HEK293 (cell line): ENCODE measurements around the gene RER1.

Source experiments
- CTCF ChIA-PET: fragments of 350-600 bp; formaldehyde crosslinking; extraction: SDS; loops from one replicate; lab custom pipeline; 2021; ENCODE audit warnings: antibody characterized with exemption; lab: Yijun Ruan, JAX
- POLR2A ChIA-PET: fragments of 300-600 bp; formaldehyde crosslinking; extraction: SDS; loops from one replicate; lab custom pipeline; 2020; ENCODE audit warnings: antibody characterized with exemption, inconsistent platforms; lab: Yijun Ruan, JAX
- H3K27ac ChIP-seq: fragments of 200-500 bp; sonication (Bioruptor generic); 2 replicates; pipeline ENCODE4 v1.5.1; 2014; ENCODE audit warnings: low read depth, low read length, control low read depth, inconsistent platforms; ENCODE audit errors: extremely low read depth
- H3K36me3 ChIP-seq, 2 experiments: fragments of 200-500 bp in 1 of 2; sonication (Bioruptor generic) in 1 of 2; 1 replicate in 1 of 2; 2 replicates in 1 of 2; pipeline ENCODE4 v1.5.1; 2014 to 2017; ENCODE audit warnings: inconsistent platforms in 2 of 2, low read length in 2 of 2; ENCODE audit not compliant: control insufficient read depth in 2 of 2, insufficient read depth in 1 of 2
- H3K4me1 ChIP-seq: fragments of 200-500 bp; sonication (Bioruptor generic); 2 replicates; pipeline ENCODE4 v1.5.1; 2014; ENCODE audit warnings: mild to moderate bottlenecking, low read length, inconsistent platforms; ENCODE audit not compliant: control insufficient read depth, insufficient read depth
- H3K4me3 ChIP-seq: 2 replicates; pipeline ENCODE4 v1.5.1; 2011; ENCODE audit warnings: low read depth, mild to moderate bottlenecking, control low read depth, low read length, moderate library complexity
- H3K9me3 ChIP-seq: fragments of 200-500 bp; sonication (Bioruptor generic); 2 replicates; pipeline ENCODE4 v1.5.1; 2014; ENCODE audit warnings: low read depth, low read length, inconsistent platforms; ENCODE audit not compliant: control insufficient read depth, insufficient read depth
- EGR2 ChIP-seq: fragments of 450-650 bp; formaldehyde crosslinking; IDR thresholded peaks from 2 replicates; pipeline ENCODE4 v1.5.1; 2016; ENCODE audit warnings: low read depth, missing biosample characterization, missing genetic modification characterization
- FEZF1 ChIP-seq: fragments of 450-650 bp; formaldehyde crosslinking; IDR thresholded peaks from 2 replicates; pipeline ENCODE4 v1.5.1; 2016; ENCODE audit warnings: missing biosample characterization, missing genetic modification characterization
- GFI1B ChIP-seq: fragments of 450-650 bp; formaldehyde crosslinking; IDR thresholded peaks from 2 replicates; pipeline ENCODE4 v1.5.1; 2016; ENCODE audit warnings: missing biosample characterization, missing genetic modification characterization
- KLF1 ChIP-seq: fragments of 450-650 bp; formaldehyde crosslinking; IDR thresholded peaks from 2 replicates; pipeline ENCODE4 v1.5.1; 2016; ENCODE audit warnings: missing biosample characterization, missing genetic modification characterization
- KLF7 ChIP-seq: fragments of 450-650 bp; formaldehyde crosslinking; IDR thresholded peaks from 2 replicates; pipeline ENCODE4 v1.5.1; 2016; ENCODE audit warnings: missing biosample characterization, missing genetic modification characterization, borderline replicate concordance
- MZF1 ChIP-seq: fragments of 450-650 bp; formaldehyde crosslinking; IDR thresholded peaks from 2 replicates; pipeline ENCODE4 v1.5.1; 2017; ENCODE audit warnings: missing biosample characterization, missing genetic modification characterization, borderline replicate concordance
- SETDB1 ChIP-seq: IDR thresholded peaks from one replicate; pipeline ENCODE4 v1.6.1; 2017; ENCODE audit warnings: mild to moderate bottlenecking, low read length, moderate library complexity, mixed read lengths; ENCODE audit not compliant: insufficient read length
- ZIC2 ChIP-seq: fragments of 450-650 bp; formaldehyde crosslinking; IDR thresholded peaks from 2 replicates; pipeline ENCODE4 v1.5.1; 2016; ENCODE audit warnings: missing biosample characterization, missing genetic modification characterization
- ZNF138 ChIP-seq: fragments of 450-650 bp; formaldehyde crosslinking; IDR thresholded peaks from 2 replicates; pipeline ENCODE4 v1.5.1; 2016; ENCODE audit warnings: missing biosample characterization, missing genetic modification characterization, borderline replicate concordance
- ZNF146 ChIP-seq: fragments of 450-650 bp; formaldehyde crosslinking; IDR thresholded peaks from 2 replicates; pipeline ENCODE4 v1.5.1; 2016; ENCODE audit warnings: missing biosample characterization, missing genetic modification characterization
- ZNF202 ChIP-seq: fragments of 450-650 bp; formaldehyde crosslinking; IDR thresholded peaks from 2 replicates; pipeline ENCODE4 v1.5.1; 2016; ENCODE audit warnings: missing biosample characterization, missing genetic modification characterization, borderline replicate concordance
- ZNF274 ChIP-seq, 2 experiments: fragments of 200-500 bp in 1 of 2; fragments of 450-650 bp in 1 of 2; sonication (Bioruptor generic) in 1 of 2; formaldehyde crosslinking in 1 of 2; IDR thresholded peaks; 2 replicates each; pipeline versions ENCODE4 v1.5.1 to v1.6.1; 2014 to 2016; ENCODE audit warnings: borderline replicate concordance in 1 of 2, inconsistent platforms in 1 of 2, low read length in 1 of 2, missing biosample characterization in 1 of 2, missing genetic modification characterization in 1 of 2
- ZNF391 ChIP-seq: fragments of 450-650 bp; formaldehyde crosslinking; IDR thresholded peaks from 2 replicates; pipeline ENCODE4 v1.5.1; 2016; ENCODE audit warnings: low read depth, missing biosample characterization, missing genetic modification characterization, borderline replicate concordance
- ZNF488 ChIP-seq: fragments of 450-650 bp; formaldehyde crosslinking; IDR thresholded peaks from 2 replicates; pipeline ENCODE4 v1.5.1; 2016; ENCODE audit warnings: missing biosample characterization, missing genetic modification characterization
- ZNF600 ChIP-seq: fragments of 450-650 bp; formaldehyde crosslinking; IDR thresholded peaks from 2 replicates; pipeline ENCODE4 v1.5.1; 2016; ENCODE audit warnings: missing biosample characterization, missing genetic modification characterization
- ZNF623 ChIP-seq: fragments of 450-650 bp; formaldehyde crosslinking; IDR thresholded peaks from 2 replicates; pipeline ENCODE4 v1.5.1; 2016; ENCODE audit warnings: missing biosample characterization, missing genetic modification characterization
- ZNF624 ChIP-seq: fragments of 450-650 bp; formaldehyde crosslinking; IDR thresholded peaks from 2 replicates; pipeline ENCODE4 v1.5.1; 2017; ENCODE audit warnings: missing biosample characterization, missing genetic modification characterization
- ZNF658 ChIP-seq: fragments of 450-650 bp; formaldehyde crosslinking; IDR thresholded peaks from 2 replicates; pipeline ENCODE4; 2016; ENCODE audit warnings: missing biosample characterization, missing genetic modification characterization
- ZNF785 ChIP-seq: fragments of 450-650 bp; formaldehyde crosslinking; IDR thresholded peaks from 2 replicates; pipeline ENCODE4 v1.5.1; 2016; ENCODE audit warnings: missing biosample characterization, missing genetic modification characterization
- ZNF792 ChIP-seq: fragments of 450-650 bp; formaldehyde crosslinking; IDR thresholded peaks from 2 replicates; pipeline ENCODE4 v1.5.1; 2016; ENCODE audit warnings: missing biosample characterization, missing genetic modification characterization
- ZNF830 ChIP-seq: fragments of 450-650 bp; IDR thresholded peaks from 2 replicates; pipeline ENCODE4 v1.5.0; 2018; ENCODE audit warnings: missing biosample characterization, missing genetic modification characterization, low read depth, mild to moderate bottlenecking, moderate library complexity
- TF ChIP-seq, protein P1 (sequence below): fragments of 450-650 bp; formaldehyde crosslinking; IDR thresholded peaks from 2 replicates; pipeline ENCODE4 v1.5.1; 2016; ENCODE audit warnings: missing biosample characterization, missing genetic modification characterization
- TF ChIP-seq, protein P2 (sequence below): fragments of 450-650 bp; formaldehyde crosslinking; IDR thresholded peaks from 2 replicates; pipeline ENCODE4 v1.5.1; 2016; ENCODE audit warnings: missing biosample characterization, missing genetic modification characterization
- TF ChIP-seq, protein P3 (sequence below): fragments of 450-650 bp; formaldehyde crosslinking; IDR thresholded peaks from 2 replicates; pipeline ENCODE4 v1.5.1; 2016; ENCODE audit warnings: missing biosample characterization, missing genetic modification characterization
- TF ChIP-seq, protein P4 (sequence below): fragments of 450-650 bp; formaldehyde crosslinking; IDR thresholded peaks from 2 replicates; pipeline ENCODE4 v1.5.1; 2016; ENCODE audit warnings: missing biosample characterization, missing genetic modification characterization

The RER1 gene

GRCh38 chr1:2375246-2375922 is 16.3 kb upstream of the RER1 start:
- peaks cover 0 to 5% of the 10 kb centered on the region in 2 experiments; a peak in 2 of 3 replicates for H3K36me3 ChIP-seq
- H3K4me3 ChIP-seq, result no peak overlapping the region
- POLR2A ChIA-PET, result interaction anchor here (0.5 to 1.4 kb wide), 2 partner anchors 16 to 140 kb away, joined by 4 to 6 read pairs; partner anchors contain the start of genes MORN1 and RER1
- TF ChIP-seq ZNF391 (no peak), FEZF1 (no peak), KLF7 (tag by site-specific recombination) (no peak), ZNF138 (tag by site-specific recombination) (no peak), MZF1 (no peak), ZNF146 (tag by site-specific recombination) (no peak), ZNF658 (tag by site-specific recombination) (no peak), EGR2 (tag by site-specific recombination) (no peak)
- TF ChIP-seq, protein P1, sequence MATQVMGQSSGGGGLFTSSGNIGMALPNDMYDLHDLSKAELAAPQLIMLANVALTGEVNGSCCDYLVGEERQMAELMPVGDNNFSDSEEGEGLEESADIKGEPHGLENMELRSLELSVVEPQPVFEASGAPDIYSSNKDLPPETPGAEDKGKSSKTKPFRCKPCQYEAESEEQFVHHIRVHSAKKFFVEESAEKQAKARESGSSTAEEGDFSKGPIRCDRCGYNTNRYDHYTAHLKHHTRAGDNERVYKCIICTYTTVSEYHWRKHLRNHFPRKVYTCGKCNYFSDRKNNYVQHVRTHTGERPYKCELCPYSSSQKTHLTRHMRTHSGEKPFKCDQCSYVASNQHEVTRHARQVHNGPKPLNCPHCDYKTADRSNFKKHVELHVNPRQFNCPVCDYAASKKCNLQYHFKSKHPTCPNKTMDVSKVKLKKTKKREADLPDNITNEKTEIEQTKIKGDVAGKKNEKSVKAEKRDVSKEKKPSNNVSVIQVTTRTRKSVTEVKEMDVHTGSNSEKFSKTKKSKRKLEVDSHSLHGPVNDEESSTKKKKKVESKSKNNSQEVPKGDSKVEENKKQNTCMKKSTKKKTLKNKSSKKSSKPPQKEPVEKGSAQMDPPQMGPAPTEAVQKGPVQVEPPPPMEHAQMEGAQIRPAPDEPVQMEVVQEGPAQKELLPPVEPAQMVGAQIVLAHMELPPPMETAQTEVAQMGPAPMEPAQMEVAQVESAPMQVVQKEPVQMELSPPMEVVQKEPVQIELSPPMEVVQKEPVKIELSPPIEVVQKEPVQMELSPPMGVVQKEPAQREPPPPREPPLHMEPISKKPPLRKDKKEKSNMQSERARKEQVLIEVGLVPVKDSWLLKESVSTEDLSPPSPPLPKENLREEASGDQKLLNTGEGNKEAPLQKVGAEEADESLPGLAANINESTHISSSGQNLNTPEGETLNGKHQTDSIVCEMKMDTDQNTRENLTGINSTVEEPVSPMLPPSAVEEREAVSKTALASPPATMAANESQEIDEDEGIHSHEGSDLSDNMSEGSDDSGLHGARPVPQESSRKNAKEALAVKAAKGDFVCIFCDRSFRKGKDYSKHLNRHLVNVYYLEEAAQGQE (tag by site-specific recombination), result no peak
- CTCF ChIA-PET, result interaction anchor here (3.6 kb wide), 1 partner anchor 180 kb away, joined by 23 read pairs; the partner anchor contains the start of gene FAAP20
- H3K27ac ChIP-seq, result no peak overlapping the region
- H3K4me1 ChIP-seq, result no peaks in the 10 kb centered on the region
- H3K9me3 ChIP-seq, result no peaks in the 10 kb centered on the region

DNA sequence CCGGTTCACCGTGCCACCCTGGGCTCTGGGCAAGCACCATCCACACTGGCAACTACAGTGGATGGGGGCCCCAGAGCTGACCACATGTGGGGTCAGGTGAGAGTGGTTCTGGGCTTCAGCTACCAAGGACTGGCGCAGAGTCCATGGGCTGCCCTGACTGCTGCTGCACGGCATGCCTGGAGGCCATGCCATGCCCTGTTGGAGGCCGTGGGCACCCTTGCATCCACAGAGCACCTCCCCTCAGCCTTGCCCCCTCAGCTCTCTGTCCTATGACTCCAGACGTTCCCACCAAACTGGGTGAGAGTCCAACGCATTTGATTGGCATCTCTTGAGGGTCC is 15.7 kb upstream of the RER1 start:
- CTCF ChIA-PET, result interaction anchor here (3.6 kb wide), 1 partner anchor 181 kb away, joined by 23 read pairs; the partner anchor contains the start of gene FAAP20
- H3K4me3 ChIP-seq, result no peak overlapping the region
- POLR2A ChIA-PET, result interaction anchor here (0.5 to 1.4 kb wide), 2 partner anchors 15 to 141 kb away, joined by 4 to 6 read pairs; partner anchors contain the start of genes MORN1 and RER1
- TF ChIP-seq GFI1B (tag by site-specific recombination) (no peak), ZNF624 (no peak), ZNF202 (no peak), ZNF785 (tag by site-specific recombination) (no peak), ZNF600 (tag by site-specific recombination) (no peak), ZNF792 (tag by site-specific recombination) (no peak), ZIC2 (tag by site-specific recombination) (no peak), ZNF830 (no peak), SETDB1 (no peak), ZNF274 (IDR thresholded peaks at IDR 0.05; ENCODE audit: low read length) (no peak), ZNF274 (tag by site-specific recombination; IDR thresholded peaks at IDR 0.05; ENCODE audit: borderline replicate concordance) (no peak), KLF1 (tag by site-specific recombination) (no peak), ZNF623 (tag by site-specific recombination) (no peak), ZNF488 (tag by site-specific recombination) (no peak)
- TF ChIP-seq, protein P2, sequence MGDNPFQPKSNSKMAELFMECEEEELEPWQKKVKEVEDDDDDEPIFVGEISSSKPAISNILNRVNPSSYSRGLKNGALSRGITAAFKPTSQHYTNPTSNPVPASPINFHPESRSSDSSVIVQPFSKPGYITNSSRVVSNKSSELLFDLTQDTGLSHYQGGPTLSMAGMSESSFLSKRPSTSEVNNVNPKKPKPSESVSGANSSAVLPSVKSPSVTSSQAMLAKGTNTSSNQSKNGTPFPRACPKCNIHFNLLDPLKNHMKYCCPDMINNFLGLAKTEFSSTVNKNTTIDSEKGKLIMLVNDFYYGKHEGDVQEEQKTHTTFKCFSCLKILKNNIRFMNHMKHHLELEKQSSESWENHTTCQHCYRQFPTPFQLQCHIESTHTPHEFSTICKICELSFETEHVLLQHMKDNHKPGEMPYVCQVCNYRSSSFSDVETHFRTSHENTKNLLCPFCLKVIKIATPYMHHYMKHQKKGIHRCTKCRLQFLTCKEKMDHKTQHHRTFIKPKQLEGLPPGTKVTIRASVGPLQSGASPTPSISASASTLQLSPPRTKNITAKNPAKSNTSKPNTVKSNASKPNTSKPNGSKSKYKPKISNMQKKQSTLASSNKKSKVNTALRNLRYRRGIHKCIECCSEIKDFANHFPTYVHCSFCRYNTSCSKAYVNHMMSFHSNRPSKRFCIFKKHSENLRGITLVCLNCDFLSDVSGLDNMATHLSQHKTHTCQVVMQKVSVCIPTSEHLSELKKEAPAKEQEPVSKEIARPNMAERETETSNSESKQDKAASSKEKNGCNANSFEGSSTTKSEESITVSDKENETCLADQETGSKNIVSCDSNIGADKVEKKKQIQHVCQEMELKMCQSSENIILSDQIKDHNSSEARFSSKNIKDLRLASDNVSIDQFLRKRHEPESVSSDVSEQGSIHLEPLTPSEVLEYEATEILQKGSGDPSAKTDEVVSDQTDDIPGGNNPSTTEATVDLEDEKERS (tag by site-specific recombination), result no peak
- TF ChIP-seq, protein P3, sequence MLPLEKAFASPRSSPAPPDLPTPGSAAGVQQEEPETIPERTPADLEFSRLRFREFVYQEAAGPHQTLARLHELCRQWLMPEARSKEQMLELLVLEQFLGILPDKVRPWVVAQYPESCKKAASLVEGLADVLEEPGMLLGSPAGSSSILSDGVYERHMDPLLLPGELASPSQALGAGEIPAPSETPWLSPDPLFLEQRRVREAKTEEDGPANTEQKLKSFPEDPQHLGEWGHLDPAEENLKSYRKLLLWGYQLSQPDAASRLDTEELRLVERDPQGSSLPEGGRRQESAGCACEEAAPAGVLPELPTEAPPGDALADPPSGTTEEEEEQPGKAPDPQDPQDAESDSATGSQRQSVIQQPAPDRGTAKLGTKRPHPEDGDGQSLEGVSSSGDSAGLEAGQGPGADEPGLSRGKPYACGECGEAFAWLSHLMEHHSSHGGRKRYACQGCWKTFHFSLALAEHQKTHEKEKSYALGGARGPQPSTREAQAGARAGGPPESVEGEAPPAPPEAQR (tag by site-specific recombination), result no peak
- TF ChIP-seq, protein P4, sequence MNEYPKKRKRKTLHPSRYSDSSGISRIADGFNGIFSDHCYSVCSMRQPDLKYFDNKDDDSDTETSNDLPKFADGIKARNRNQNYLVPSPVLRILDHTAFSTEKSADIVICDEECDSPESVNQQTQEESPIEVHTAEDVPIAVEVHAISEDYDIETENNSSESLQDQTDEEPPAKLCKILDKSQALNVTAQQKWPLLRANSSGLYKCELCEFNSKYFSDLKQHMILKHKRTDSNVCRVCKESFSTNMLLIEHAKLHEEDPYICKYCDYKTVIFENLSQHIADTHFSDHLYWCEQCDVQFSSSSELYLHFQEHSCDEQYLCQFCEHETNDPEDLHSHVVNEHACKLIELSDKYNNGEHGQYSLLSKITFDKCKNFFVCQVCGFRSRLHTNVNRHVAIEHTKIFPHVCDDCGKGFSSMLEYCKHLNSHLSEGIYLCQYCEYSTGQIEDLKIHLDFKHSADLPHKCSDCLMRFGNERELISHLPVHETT, result no peak
- no peak overlapping the region for H3K27ac ChIP-seq
- no peaks in the 10 kb centered on the region for H3K9me3 ChIP-seq
- peaks cover 0 to 6% of the 10 kb centered on the region in 2 experiments; a peak in 2 of 3 replicates for H3K36me3 ChIP-seq
- H3K4me1 ChIP-seq, result no peaks in the 10 kb centered on the region
